D341Med (cell line): ENCODE measurements around the gene SDK2.

ENCODE experiments used
- DNase-seq: peaks from one replicate; pipeline ENCODE4 v3.0.0; 2012; ENCODE audit warnings: low spot score

Gene SDK2

GRCh38 chr17:73390221-73390620 lies 254.0 kb downstream of the SDK2 start:
- no peak for DNase-seq

- no peak for DNase-seq
These were observed 254.8 kb downstream of the SDK2 start for GRCh38 chr17:73389411-73389810.

GRCh38 chr17:73388578-73388905 lies 255.7 kb downstream of the SDK2 start:
- no peak for DNase-seq

GRCh38 chr17:73387746-73388577 lies 256.3 kb downstream of the SDK2 start:
- no peak for DNase-seq

GRCh38 chr17:73386561-73386960 lies 257.7 kb downstream of the SDK2 start:
- no peak for DNase-seq

- DNase-seq, result no peak
These were observed 259.3 kb downstream of the SDK2 start for GRCh38 chr17:73384926-73385325.

- DNase-seq, result no peak
These were observed 263.7 kb downstream of the SDK2 start for GRCh38 chr17:73380439-73381106.

GRCh38 chr17:73379826-73380225 lies 264.4 kb downstream of the SDK2 start:
- DNase-seq, result no peak

- DNase-seq, result no peak
These were observed 265.2 kb downstream of the SDK2 start for GRCh38 chr17:73378974-73379470.

- no peak for DNase-seq
These were observed 267.6 kb downstream of the SDK2 start for GRCh38 chr17:73376636-73377035.

GRCh38 chr17:73376152-73376551 lies 268.1 kb downstream of the SDK2 start:
- no peak for DNase-seq

GRCh38 chr17:73371836-73372235 lies 272.4 kb downstream of the SDK2 start:
- no peak for DNase-seq

- no peak for DNase-seq
These were observed 273.0 kb downstream of the SDK2 start for GRCh38 chr17:73371285-73371684.

GRCh38 chr17:73369817-73370490 lies 274.3 kb downstream of the SDK2 start:
- DNase-seq, result peak; percentile 92

GRCh38 chr17:73369111-73369521 lies 275.1 kb downstream of the SDK2 start:
- no peak for DNase-seq

- DNase-seq, result no peak
These were observed 276.1 kb downstream of the SDK2 start for GRCh38 chr17:73368085-73368631.

- no peak for DNase-seq
These were observed 278.2 kb downstream of the SDK2 start for GRCh38 chr17:73365906-73366623.

- DNase-seq, result no peak
These were observed 278.9 kb downstream of the SDK2 start for GRCh38 chr17:73365301-73365874.

- DNase-seq, result no peak
These were observed 280.1 kb downstream of the SDK2 start for GRCh38 chr17:73364155-73364522.

- DNase-seq, result no peak
These were observed 280.6 kb downstream of the SDK2 start for GRCh38 chr17:73363442-73364154.

- no peak for DNase-seq
These were observed 281.5 kb downstream of the SDK2 start for GRCh38 chr17:73362697-73363096.
